ENCODE measurements around the gene PSD4.

Gene PSD4

DNA sequence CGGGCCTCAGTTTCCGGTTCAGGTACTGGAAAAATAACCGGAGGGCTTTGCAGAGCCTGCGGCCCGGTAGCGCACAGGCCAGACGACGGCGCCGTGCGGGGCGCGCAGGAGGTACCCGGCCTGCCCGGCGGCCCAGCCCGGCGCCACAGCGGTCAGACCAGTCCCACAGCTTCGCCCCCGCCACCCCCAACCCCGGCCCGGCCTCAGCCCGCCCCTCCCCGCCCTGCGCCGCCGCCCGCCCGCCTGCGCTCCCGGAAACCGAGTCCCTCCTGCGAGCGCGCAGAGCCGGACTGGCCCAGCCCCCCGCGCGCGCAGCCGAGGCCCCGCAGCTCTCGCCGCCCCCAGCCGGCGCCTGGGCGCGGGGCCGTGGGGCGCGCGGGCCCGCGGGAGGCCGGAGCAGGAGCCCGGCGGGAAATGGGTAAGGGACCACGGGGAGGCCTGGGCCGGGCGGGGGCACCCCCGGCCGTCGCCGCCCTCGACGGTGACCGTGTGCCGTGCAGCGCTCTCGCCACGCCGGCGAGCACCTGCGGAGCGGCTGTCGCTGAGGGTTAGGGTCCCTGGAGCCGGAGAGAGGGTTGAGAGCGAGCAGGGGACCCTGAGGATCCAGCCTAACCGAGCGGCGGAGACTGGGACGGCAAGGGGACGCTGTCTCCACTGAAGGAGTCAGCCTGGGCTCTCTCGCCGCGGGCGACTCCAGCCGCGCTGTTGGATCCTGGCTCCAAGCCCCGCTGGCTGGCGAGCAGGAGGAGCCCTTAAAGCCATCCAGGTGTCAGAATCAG lies 16.5 kb upstream of the PSD4 start:
- H3K36me3 Mint-ChIP-seq, result no peaks in the 10 kb centered on the region
- ATAC-seq (ENCODE audit: low read depth), result peak; percentile 81
- no peaks in the 10 kb centered on the region for H3K9me3 Mint-ChIP-seq
- DNase-seq (ENCODE audit: low spot score in 2 of 2), result peak in 1 of 2 donors; percentile 34
- H3K4me1 Mint-ChIP-seq, result peaks cover 13% of the 10 kb centered on the region
- H3K27me3 Mint-ChIP-seq, result no peaks in the 10 kb centered on the region
- H3K4me3 Mint-ChIP-seq, result peak overlapping the region; percentile 83
- no peak overlapping the region for H3K27ac Mint-ChIP-seq

DNA sequence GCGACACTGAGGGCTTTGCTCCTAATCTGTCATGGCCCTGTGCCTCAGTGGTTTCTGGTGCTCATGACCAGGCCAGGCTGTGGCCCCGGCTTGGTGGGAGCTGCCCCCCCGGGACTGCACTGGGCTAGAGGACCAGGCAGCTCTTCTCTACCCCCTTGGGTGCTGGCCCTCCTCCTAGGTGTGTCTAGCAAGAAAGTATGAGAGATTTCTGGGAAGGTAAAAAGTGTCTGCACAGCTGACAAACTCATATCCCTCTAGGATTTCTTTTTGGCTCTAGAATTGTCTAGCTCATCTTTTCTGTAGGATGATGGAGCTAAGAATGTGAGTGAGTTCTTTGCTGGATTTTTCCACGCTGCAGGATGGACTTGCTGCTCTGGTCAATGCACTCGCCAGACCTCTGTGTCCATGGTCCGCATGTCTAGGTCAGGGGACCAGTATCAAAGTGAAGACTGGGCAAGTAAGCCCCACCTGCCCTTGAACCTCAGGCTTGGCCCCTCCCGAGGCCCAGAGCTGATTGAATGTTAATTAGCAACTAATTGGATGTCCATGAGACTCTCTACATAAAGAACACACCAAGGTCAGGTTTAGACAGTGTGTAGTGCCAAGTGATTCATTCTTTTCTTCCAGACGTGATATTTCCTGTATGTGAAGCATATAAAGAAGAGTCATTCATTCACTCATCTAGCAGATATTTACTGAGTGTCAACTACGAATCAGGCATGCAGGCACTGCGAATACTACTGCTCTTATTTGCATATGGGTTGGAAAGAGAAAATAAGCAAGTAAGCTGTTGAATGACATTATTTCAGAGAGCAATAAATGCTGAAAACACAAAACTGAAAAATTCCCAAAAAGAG lies 15.6 kb upstream of the PSD4 start:
- ATAC-seq (ENCODE audit: low read depth) (no peak), DNase-seq (ENCODE audit: low spot score in 2 of 2) (no peak)
- Mint-ChIP-seq H3K36me3 (no peaks in the 10 kb centered on the region), H3K4me1 (peaks cover 16% of the 10 kb centered on the region), H3K27ac (peak overlapping the region; percentile 57), H3K27me3 (no peaks in the 10 kb centered on the region), H3K9me3 (no peaks in the 10 kb centered on the region), H3K4me3 (peak overlapping the region; percentile 83)

DNA sequence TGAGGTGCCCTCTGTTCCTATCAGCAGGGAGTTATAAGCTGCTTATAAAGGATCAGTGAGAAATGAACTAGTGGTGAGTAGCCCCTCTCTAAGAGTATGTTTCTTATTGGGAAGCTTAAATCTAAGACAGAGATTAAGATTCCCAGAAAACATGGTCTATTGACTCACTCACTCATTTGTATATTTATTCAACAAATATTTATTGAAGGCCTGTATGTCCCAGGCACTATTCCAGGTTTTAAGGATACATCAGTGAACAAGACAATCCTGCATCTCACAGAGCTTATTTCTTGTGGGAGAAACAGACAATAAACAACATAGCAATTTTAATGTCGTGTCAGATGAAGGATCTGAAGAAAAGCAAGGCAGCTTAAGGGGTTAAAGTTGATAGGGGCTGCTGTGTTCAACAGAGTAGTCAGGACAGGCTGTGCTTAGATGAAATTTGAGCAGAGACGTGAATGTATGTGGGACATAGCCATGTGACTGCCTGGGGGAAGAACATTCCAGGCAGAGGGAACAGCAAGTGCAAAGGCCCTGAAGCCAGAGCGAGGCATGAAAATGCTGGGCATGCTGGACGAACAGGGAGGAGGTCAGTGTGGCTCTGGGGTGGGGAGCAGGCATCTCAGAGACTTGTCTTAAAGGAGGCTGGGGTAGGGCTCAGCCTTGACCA lies 14.8 kb upstream of the PSD4 start:
- no peak overlapping the region for H3K4me3 Mint-ChIP-seq
- DNase-seq (ENCODE audit: low spot score in 2 of 2) (no peak), ATAC-seq (ENCODE audit: low read depth) (no peak)
- no peak overlapping the region for H3K27ac Mint-ChIP-seq
- H3K9me3 Mint-ChIP-seq, result no peaks in the 10 kb centered on the region
- peaks cover 16% of the 10 kb centered on the region for H3K4me1 Mint-ChIP-seq
- no peaks in the 10 kb centered on the region for H3K36me3 Mint-ChIP-seq
- no peaks in the 10 kb centered on the region for H3K27me3 Mint-ChIP-seq

DNA sequence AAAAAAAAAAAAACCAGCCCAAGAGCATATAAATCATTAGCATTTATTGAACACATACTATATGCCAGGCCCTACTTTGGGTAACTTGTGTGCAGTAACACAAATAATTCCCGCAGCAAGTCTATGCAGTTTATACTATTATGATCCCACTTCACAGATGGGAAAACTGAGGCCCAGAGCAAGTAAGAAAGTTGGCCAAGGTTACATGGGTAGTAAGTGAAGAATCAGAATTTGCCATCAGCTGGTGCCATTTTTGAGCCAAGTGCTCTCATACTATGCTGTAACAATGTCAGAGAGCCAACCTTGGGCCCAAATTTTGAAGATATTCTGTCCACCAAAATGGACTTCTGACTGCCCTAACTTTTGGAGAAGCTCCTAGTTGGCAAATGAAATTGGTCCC lies 13.5 kb upstream of the PSD4 start:
- DNase-seq (ENCODE audit: low spot score in 2 of 2), result no peak
- no peak for ATAC-seq (ENCODE audit: low read depth)
- Mint-ChIP-seq H3K27me3 (no peaks in the 10 kb centered on the region), H3K9me3 (no peaks in the 10 kb centered on the region), H3K4me1 (peaks cover 20% of the 10 kb centered on the region), H3K36me3 (no peaks in the 10 kb centered on the region), H3K27ac (peak overlapping the region; percentile 53), H3K4me3 (no peak overlapping the region)

DNA sequence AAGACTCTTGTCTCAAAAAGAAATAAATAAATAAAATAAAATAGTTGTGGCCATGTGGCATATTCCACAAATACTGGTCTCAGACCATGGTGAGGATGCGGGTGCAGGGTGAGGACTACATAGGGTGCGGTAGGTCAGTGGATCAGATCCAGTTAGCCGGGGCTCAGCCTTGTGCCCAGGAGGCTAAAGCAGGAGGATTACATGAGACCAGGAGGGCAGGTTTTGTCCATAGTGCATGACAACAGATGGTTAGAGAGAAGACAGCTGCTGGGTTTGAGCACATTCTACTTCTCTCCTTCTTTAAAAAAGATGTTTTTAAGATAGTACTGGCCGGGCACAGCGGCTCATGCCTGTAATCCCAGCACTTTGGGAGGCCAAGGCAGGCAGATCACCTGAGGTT lies 12.8 kb upstream of the PSD4 start:
- Mint-ChIP-seq H3K27ac (peak overlapping the region; percentile 53), H3K4me3 (no peak overlapping the region), H3K27me3 (no peaks in the 10 kb centered on the region), H3K9me3 (no peaks in the 10 kb centered on the region), H3K4me1 (peaks cover 20% of the 10 kb centered on the region), H3K36me3 (no peaks in the 10 kb centered on the region)
- ATAC-seq (ENCODE audit: low read depth), result no peak
- DNase-seq (ENCODE audit: low spot score in 2 of 2), result no peak

DNA sequence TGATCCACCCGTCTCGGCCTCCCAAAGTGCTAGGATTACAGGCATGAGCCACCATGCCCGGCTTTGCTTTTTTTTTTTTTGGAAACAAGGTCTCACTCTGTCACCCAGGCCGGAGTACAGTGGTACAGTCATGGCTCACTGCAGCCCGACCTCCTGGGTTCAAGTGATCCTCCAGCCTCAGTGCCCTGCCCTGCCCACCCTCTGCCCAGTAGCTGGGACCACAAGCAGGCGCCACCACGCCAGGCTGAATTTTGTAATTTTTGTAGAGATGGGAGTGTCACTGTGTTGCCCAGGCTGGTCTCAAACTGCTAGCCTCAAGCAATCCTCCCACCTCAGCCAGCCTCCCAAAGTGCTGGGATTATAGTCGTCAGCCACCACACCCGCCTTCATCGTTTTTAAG lies 11.6 kb upstream of the PSD4 start:
- ATAC-seq (ENCODE audit: low read depth), result no peak
- Mint-ChIP-seq H3K9me3 (no peaks in the 10 kb centered on the region), H3K4me1 (peaks cover 21% of the 10 kb centered on the region)

DNA sequence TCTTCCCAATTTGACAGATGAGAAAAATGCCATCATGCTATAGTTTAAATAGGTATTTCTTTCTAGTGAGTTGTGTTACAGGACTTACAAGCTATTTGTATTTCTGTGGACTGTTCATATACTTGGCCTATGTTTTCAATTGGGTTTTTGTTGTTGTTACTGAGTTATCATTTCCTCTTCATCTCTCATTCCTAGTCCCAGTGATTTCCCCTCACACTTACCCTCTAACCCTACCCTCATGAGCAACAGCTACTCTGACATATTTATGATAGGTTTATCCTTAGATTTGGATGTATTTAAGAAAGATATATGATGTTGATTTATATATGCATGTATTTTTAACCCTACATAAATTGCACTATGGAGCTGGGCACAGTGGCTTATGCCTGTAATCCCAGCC lies 10.9 kb upstream of the PSD4 start:
- DNase-seq (ENCODE audit: low spot score in 2 of 2), result no peak
- ATAC-seq (ENCODE audit: low read depth), result no peak
- Mint-ChIP-seq H3K9me3 (no peaks in the 10 kb centered on the region), H3K27ac (no peak overlapping the region), H3K4me1 (peaks cover 22% of the 10 kb centered on the region), H3K4me3 (no peak overlapping the region), H3K36me3 (no peaks in the 10 kb centered on the region), H3K27me3 (no peaks in the 10 kb centered on the region)

More for the DNA sequence above, 11.6 kb upstream of the PSD4 start:
- H3K27ac Mint-ChIP-seq, result no peak overlapping the region
- H3K4me3 Mint-ChIP-seq, result no peak overlapping the region
- no peaks in the 10 kb centered on the region for H3K36me3 Mint-ChIP-seq
- no peak for DNase-seq (ENCODE audit: low spot score in 2 of 2)
- no peaks in the 10 kb centered on the region for H3K27me3 Mint-ChIP-seq

DNA sequence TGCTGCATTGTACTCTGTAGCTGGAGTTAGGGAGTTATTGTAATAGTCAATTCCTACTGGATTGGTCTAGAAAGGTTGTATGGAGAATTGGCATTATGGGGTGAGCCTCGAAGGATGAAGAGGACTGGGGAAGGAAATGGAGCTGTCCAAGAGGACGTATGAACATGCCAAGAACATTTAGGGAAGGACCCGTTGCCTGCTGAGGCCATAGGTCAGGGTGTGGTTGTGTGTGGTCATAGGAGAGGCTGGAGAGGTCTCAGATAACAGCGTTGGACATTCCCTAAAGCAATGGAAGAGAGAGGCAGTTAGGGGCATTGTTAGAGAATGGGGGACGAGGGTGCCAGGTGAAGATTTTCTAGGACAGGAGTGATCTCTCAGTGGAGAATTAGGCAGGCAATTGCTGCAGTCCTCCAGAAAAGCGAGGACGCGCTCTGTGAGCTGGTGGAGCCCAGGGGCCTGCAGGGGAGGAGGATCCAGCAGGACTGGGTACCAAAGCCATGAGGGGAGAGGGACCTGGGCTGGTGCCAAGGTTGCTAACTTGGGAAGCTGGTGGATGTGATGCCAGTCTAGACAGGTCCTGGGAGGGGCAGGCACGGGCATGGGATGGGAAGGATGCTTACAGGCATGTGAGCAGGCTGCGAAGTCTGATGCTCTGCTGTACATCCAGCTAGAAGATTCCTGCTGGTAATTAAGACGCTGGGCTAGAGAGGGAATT lies 9.4 kb upstream of the PSD4 start:
- H3K9me3 Mint-ChIP-seq, result no peaks in the 10 kb centered on the region
- ATAC-seq (ENCODE audit: low read depth), result no peak
- H3K4me3 Mint-ChIP-seq, result no peak overlapping the region
- no peaks in the 10 kb centered on the region for H3K27me3 Mint-ChIP-seq
- DNase-seq (ENCODE audit: low spot score in 2 of 2), result no peak
- peaks cover 27% of the 10 kb centered on the region for H3K4me1 Mint-ChIP-seq
- no peak overlapping the region for H3K27ac Mint-ChIP-seq
- H3K36me3 Mint-ChIP-seq, result no peaks in the 10 kb centered on the region

DNA sequence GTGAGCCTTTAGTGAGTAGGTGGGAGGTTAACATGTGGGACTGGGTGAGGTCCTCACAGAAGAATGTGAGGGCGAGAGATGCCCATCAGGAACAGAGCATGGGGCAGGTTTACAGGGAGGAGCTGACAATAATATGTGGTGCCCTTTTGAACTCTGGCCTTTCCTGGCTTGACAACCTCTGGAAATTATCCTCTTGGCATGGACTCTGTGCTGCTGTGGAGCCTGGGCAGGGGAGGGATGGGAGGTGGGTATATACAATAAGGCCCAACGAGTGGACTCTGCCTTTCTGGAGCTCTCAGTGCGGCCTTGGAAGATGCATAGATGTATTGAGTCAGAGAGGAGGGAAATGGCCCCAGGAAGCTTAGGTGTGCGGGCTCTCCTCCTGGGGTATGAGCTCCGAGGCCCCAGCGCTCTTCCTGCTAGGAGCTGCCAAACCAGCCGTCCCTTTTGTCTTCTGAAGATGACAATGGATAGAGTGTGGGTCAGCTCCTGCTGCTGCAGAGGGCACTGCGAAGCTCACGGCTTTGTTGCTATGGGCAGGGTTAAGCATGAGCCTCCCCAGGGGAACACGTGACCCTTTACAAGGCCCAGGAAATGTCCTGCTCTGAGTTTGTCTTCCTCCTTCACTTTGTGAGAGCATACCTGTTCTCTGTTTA lies 8.7 kb upstream of the PSD4 start:
- no peak for DNase-seq (ENCODE audit: low spot score in 2 of 2)
- no peaks in the 10 kb centered on the region for H3K36me3 Mint-ChIP-seq
- no peak overlapping the region for H3K27ac Mint-ChIP-seq
- H3K4me3 Mint-ChIP-seq, result no peak overlapping the region
- no peaks in the 10 kb centered on the region for H3K9me3 Mint-ChIP-seq
- no peak for ATAC-seq (ENCODE audit: low read depth)
- H3K4me1 Mint-ChIP-seq, result peaks cover 31% of the 10 kb centered on the region
- H3K27me3 Mint-ChIP-seq, result no peaks in the 10 kb centered on the region

DNA sequence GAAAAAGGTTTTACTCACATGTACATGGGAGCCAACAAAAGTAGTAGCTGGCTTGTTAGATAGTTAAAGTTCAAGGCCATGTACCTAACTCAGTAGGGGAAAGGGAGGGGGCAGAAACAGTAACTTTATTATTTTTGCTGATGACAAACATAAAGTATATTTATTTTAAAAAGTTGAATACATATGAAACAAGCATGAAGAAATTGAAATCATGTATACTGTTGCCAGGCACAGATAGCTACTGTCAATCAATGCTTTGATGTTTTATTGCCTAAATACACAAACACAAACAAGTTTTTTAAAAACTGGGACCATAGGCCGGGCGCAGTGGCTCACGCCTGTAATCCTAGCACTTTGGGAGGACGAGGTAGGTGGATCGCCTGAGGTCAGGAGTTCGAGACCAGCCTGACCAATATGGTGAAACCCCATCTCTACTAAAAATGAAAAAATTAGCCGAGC lies 7.6 kb upstream of the PSD4 start:
- Mint-ChIP-seq H3K4me1 (peaks cover 34% of the 10 kb centered on the region), H3K27ac (no peak overlapping the region), H3K9me3 (peaks cover 2% of the 10 kb centered on the region), H3K36me3 (peaks cover 2% of the 10 kb centered on the region), H3K4me3 (no peak overlapping the region), H3K27me3 (no peaks in the 10 kb centered on the region)
- no peak for ATAC-seq (ENCODE audit: low read depth)
- no peak for DNase-seq (ENCODE audit: low spot score in 2 of 2)

DNA sequence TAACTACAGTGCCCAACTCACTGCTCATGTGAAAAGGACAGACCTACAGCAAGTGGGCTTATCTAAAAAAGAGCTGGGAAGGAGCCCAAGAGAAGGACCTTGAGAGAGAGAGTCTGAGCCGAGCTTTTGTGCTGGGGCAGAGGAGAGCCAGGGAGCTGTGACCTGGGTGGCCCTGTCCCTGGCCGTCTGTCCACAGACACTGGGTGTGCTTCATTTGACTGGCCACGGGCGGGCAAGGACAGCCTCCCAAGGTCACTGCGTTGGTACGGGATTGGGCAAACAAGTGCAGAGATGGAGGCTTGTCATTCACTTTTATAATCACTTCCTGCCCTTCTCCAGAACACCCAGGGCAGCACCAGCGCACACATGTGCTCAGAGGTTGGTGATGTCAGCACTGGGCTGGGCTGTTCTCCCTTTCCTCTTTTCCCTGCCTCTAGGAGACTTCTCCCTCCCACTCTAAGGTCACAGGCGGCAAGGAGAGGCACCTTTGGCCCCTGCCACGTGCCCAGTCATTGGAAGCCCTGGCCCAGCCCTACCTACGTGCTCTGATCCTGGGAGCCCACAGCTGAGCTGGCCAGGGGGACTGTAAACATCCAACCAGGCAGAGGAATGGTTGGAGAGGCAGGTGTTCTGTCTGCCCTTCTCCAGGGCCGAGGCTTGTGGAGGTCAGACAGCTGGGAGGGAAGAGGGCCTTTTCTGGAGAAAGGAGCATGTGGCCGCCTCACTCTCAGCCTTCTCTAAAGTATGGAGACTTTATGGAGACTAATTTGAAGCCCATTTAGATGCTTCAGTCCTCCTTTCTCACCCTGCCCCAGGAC lies 6.4 kb upstream of the PSD4 start:
- DNase-seq (ENCODE audit: low spot score in 2 of 2), result no peak
- peaks cover 39% of the 10 kb centered on the region for H3K4me1 Mint-ChIP-seq
- H3K27ac Mint-ChIP-seq, result peak overlapping the region; percentile 25
- H3K36me3 Mint-ChIP-seq, result peaks cover 3% of the 10 kb centered on the region
- no peak overlapping the region for H3K4me3 Mint-ChIP-seq
- peaks cover 2% of the 10 kb centered on the region for H3K9me3 Mint-ChIP-seq
- no peaks in the 10 kb centered on the region for H3K27me3 Mint-ChIP-seq
- no peak for ATAC-seq (ENCODE audit: low read depth)

DNA sequence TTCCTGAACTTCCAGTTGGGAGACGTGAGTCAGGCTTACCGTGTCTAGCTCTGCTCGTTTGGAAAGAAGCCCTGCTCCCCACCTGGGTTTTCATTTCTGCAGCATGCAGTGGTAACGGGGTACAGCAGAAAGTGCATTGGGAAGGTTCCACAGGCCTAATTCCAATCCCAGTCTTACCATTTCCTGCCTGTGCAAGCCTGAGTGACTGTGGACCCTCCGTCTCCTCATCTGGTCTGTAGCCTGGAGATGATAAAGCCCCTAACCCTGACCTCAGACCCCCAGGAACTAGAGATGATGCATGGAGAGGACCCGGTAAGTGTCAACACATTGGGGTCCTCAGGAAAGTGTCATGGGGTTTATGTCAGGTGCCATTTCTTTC lies 5.8 kb upstream of the PSD4 start:
- DNase-seq (ENCODE audit: low spot score in 2 of 2), result no peak
- peaks cover 3% of the 10 kb centered on the region for H3K36me3 Mint-ChIP-seq
- no peaks in the 10 kb centered on the region for H3K27me3 Mint-ChIP-seq
- peaks cover 42% of the 10 kb centered on the region for H3K4me1 Mint-ChIP-seq
- H3K27ac Mint-ChIP-seq, result peak overlapping the region; percentile 54
- ATAC-seq (ENCODE audit: low read depth), result no peak
- peaks cover 2% of the 10 kb centered on the region for H3K9me3 Mint-ChIP-seq
- no peak overlapping the region for H3K4me3 Mint-ChIP-seq
